ENCODE measurements around the gene GRK3. TPM values are rescaled to one million over a fixed set of nuclear protein-coding genes. Genes with fewer than 3 reads are reported as not detected.

Gene GRK3
- total and polyA plus RNA-seq, 2 donors from 2014 or later: 1.6 to 11.5 TPM

DNA sequence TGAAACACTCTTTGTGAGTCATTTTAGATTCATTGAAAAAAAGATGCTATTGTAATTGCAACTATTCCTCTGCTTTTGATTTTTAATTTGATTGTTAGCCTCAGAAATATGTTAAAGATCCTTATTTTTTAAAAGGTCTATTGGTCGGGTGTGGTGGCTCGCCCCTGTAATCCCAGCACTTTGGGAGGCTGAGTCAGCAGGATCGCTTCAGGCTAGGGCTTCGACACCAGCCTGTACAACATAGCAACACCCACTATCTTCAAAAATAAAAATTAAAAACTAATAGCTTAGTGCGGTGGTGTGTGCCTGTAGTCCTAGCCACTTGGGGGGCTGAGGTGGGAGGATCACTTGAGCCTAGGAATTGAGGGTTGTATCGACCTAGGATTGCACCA, 105.6 kb downstream of the GRK3 start:
- H3K36me3 ChIP-seq (ENCODE audit: control insufficient read depth in 2 of 3, insufficient read depth in 3 of 3, low read length in 3 of 3): no peaks in the 10 kb centered on the region
- H3K9me3 ChIP-seq (ENCODE audit: control insufficient read depth in 2 of 3, insufficient read depth in 1 of 3, low read length in 3 of 3): no peaks in the 10 kb centered on the region
- H3K27me3 ChIP-seq (ENCODE audit: control insufficient read depth, insufficient read depth, low read length): no peaks in the 10 kb centered on the region
- no peak for TF ChIP-seq CTCF (IDR thresholded peaks at IDR 0.05; ENCODE audit: borderline replicate concordance, extremely low read depth, insufficient read depth)
- DNase-seq: no peak
- intact Hi-C loops (cut with DNase I): no loop called here
- no peak overlapping the region for H3K9ac ChIP-seq (ENCODE audit: low read length in 3 of 3)
- H3K4me1 ChIP-seq (ENCODE audit: control insufficient read depth in 2 of 3, insufficient read depth in 2 of 3, low read depth in 1 of 3, low read length in 3 of 3): no peaks in the 10 kb centered on the region
- H3K27ac ChIP-seq (ENCODE audit: low read depth in 2 of 2, low read length in 2 of 2): no peak overlapping the region
- no peak overlapping the region for H3K4me3 ChIP-seq (ENCODE audit: low read length in 3 of 3)
- no peak for FAIRE-seq

GRCh38 chr22:25672289-25673084, 108.0 kb downstream of the GRK3 start:
- Histone ChIP-seq H3K27me3 (ENCODE audit: control insufficient read depth, insufficient read depth, low read length) (no peaks in the 10 kb centered on the region), H3K9me3 (ENCODE audit: control insufficient read depth in 2 of 3, insufficient read depth in 1 of 3, low read length in 3 of 3) (no peaks in the 10 kb centered on the region), H3K4me3 (ENCODE audit: low read length in 3 of 3) (no peak overlapping the region), H3K9ac (ENCODE audit: low read length in 3 of 3) (no peak overlapping the region), H3K4me1 (ENCODE audit: control insufficient read depth in 2 of 3, insufficient read depth in 2 of 3, low read depth in 1 of 3, low read length in 3 of 3) (no peaks in the 10 kb centered on the region), H3K36me3 (ENCODE audit: control insufficient read depth in 2 of 3, insufficient read depth in 3 of 3, low read length in 3 of 3) (no peaks in the 10 kb centered on the region), H3K27ac (ENCODE audit: low read depth in 2 of 2, low read length in 2 of 2) (no peak overlapping the region)
- no peak for TF ChIP-seq CTCF (IDR thresholded peaks at IDR 0.05; ENCODE audit: borderline replicate concordance, extremely low read depth, insufficient read depth)
- DNase-seq: no peak
- no peak for FAIRE-seq
- intact Hi-C loops (cut with DNase I): no loop called here

DNA sequence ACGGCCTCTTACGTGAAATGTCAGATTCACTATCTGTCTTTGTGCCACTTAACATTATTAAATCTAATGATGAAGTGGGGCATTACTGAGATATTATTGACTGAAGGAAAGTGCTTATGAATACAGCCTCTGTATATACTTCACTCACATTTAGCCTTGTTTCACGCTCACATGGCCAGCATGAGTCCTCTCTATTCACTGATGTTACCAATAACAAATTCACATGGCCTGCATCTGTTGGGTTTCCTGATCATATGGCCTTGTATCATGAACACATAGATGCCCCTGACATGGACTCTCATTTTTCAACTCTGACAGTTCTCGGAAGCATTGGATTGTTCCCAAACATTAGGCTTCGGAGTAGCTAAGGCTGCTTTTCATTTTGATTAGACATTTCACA, 109.2 kb downstream of the GRK3 start:
- Histone ChIP-seq H3K4me1 (ENCODE audit: control insufficient read depth in 2 of 3, insufficient read depth in 2 of 3, low read depth in 1 of 3, low read length in 3 of 3) (no peaks in the 10 kb centered on the region), H3K9me3 (ENCODE audit: control insufficient read depth in 2 of 3, insufficient read depth in 1 of 3, low read length in 3 of 3) (no peaks in the 10 kb centered on the region), H3K9ac (ENCODE audit: low read length in 3 of 3) (no peak overlapping the region), H3K4me3 (ENCODE audit: low read length in 3 of 3) (no peak overlapping the region), H3K27me3 (ENCODE audit: control insufficient read depth, insufficient read depth, low read length) (no peaks in the 10 kb centered on the region), H3K27ac (ENCODE audit: low read depth in 2 of 2, low read length in 2 of 2) (no peak overlapping the region), H3K36me3 (ENCODE audit: control insufficient read depth in 2 of 3, insufficient read depth in 3 of 3, low read length in 3 of 3) (no peaks in the 10 kb centered on the region)
- TF ChIP-seq CTCF (IDR thresholded peaks at IDR 0.05; ENCODE audit: borderline replicate concordance, extremely low read depth, insufficient read depth): no peak
- intact Hi-C loops (cut with DNase I): no loop called here
- FAIRE-seq: no peak
- DNase-seq: no peak
